Activated effector memory CD4-positive, alpha-beta T cell treated with Interleukin-2 at 50 U/mL for 16 hours (primary cell): Measurements from ENCODE around the gene ARAP1.

Source experiments
- DNase-seq: peaks from one replicate; pipeline ENCODE4 v3.0.0-alpha.2; 2020

ARAP1 gene

GRCh38 chr11:72652873-72653630 is 99.2 kb downstream of the ARAP1 start:
- DNase-seq = no peak

- no peak for DNase-seq
Observed at GRCh38 chr11:72652133-72652532, 100.1 kb downstream of the ARAP1 start.

GRCh38 chr11:72649215-72649976 is 102.8 kb downstream of the ARAP1 start:
- no peak for DNase-seq

GRCh38 chr11:72648384-72649136 is 103.6 kb downstream of the ARAP1 start:
- DNase-seq = no peak

- no peak for DNase-seq
Observed at GRCh38 chr11:72647882-72648281, 104.3 kb downstream of the ARAP1 start.

GRCh38 chr11:72646472-72646871 is 105.7 kb downstream of the ARAP1 start:
- DNase-seq = no peak

- DNase-seq = no peak
Observed at GRCh38 chr11:72646024-72646423, 106.2 kb downstream of the ARAP1 start.

- DNase-seq = no peak
Observed at GRCh38 chr11:72643547-72643946, 108.7 kb downstream of the ARAP1 start.

- DNase-seq = peak; percentile 52
Observed at GRCh38 chr11:72642884-72643522, 109.2 kb downstream of the ARAP1 start.

- no peak for DNase-seq
Observed at GRCh38 chr11:72642043-72642883, 109.9 kb downstream of the ARAP1 start.

- no peak for DNase-seq
Observed at GRCh38 chr11:72641522-72642042, 110.6 kb downstream of the ARAP1 start.

- DNase-seq = no peak
Observed at GRCh38 chr11:72639502-72640375, 112.5 kb downstream of the ARAP1 start.

GRCh38 chr11:72637926-72638325 is 114.3 kb downstream of the ARAP1 start:
- DNase-seq = no peak

GRCh38 chr11:72637198-72637597 is 115.0 kb downstream of the ARAP1 start:
- DNase-seq = no peak

- DNase-seq = no peak
Observed at GRCh38 chr11:72636376-72636775, 115.8 kb downstream of the ARAP1 start.

GRCh38 chr11:72635933-72636332 is 116.3 kb downstream of the ARAP1 start:
- DNase-seq = no peak

- DNase-seq = no peak
Observed at GRCh38 chr11:72635309-72635915, 116.8 kb downstream of the ARAP1 start.
